ENCODE data around the gene KLC3.

The KLC3 gene

GRCh38 chr19:45314708-45315245 is 25.8 kb upstream of the KLC3 start:
- Histone ChIP-seq H3K27me3 (ENCODE audit: control insufficient read depth in 1 of 2, insufficient read depth in 2 of 2, low read length in 2 of 2) (peaks cover 0 to 4% of the 10 kb centered on the region in 2 donors), H3K4me1 (ENCODE audit: control insufficient read depth in 1 of 2, insufficient read depth in 2 of 2, low read length in 2 of 2) (no peaks in the 10 kb centered on the region), H3K27ac (ENCODE audit: low read depth, low read length) (no peak overlapping the region)

DNA sequence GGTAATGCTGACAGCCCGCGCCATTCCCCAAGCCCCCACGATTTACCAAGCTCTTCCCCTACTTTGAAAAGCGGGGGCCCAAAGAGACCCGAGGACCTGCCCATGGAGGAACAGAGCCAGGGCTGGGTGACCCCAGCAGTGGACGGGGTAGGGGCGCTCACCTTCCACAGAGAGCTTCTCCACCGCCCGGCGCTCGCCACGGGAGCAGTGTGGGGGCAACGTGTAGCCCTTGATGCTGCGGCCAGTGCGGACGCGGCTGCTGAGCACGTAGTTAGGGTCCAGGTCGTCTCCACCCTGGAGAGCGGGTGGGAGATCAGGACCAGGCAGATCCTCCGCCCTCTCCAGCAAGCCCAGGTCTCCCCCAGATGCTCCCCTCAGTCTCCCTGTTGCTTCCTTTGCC is 25.2 kb upstream of the KLC3 start:
- Histone ChIP-seq H3K36me3 (ENCODE audit: control insufficient read depth in 1 of 2, insufficient read depth in 2 of 2, low read length in 2 of 2) (no peaks in the 10 kb centered on the region), H3K27ac (ENCODE audit: low read depth, low read length) (no peak overlapping the region), H3K4me1 (ENCODE audit: control insufficient read depth in 1 of 2, insufficient read depth in 2 of 2, low read length in 2 of 2) (no peaks in the 10 kb centered on the region), H3K9me3 (ENCODE audit: control insufficient read depth in 1 of 2, low read length in 2 of 2) (no peaks in the 10 kb centered on the region), H3K27me3 (ENCODE audit: control insufficient read depth in 1 of 2, insufficient read depth in 2 of 2, low read length in 2 of 2) (peaks cover 0 to 4% of the 10 kb centered on the region in 2 donors), H3K9ac (ENCODE audit: low read depth in 1 of 2, low read length in 2 of 2) (no peak overlapping the region), H3K4me3 (ENCODE audit: low read depth in 1 of 2, low read length in 2 of 2) (no peak overlapping the region)

More at GRCh38 chr19:45314708-45315245, 25.8 kb upstream of the KLC3 start:
- no peak overlapping the region for H3K4me3 ChIP-seq (ENCODE audit: low read depth in 1 of 2, low read length in 2 of 2)
- H3K9ac ChIP-seq (ENCODE audit: low read depth in 1 of 2, low read length in 2 of 2) = no peak overlapping the region
- no peaks in the 10 kb centered on the region for H3K9me3 ChIP-seq (ENCODE audit: control insufficient read depth in 1 of 2, low read length in 2 of 2)
- no peaks in the 10 kb centered on the region for H3K36me3 ChIP-seq (ENCODE audit: control insufficient read depth in 1 of 2, insufficient read depth in 2 of 2, low read length in 2 of 2)

DNA sequence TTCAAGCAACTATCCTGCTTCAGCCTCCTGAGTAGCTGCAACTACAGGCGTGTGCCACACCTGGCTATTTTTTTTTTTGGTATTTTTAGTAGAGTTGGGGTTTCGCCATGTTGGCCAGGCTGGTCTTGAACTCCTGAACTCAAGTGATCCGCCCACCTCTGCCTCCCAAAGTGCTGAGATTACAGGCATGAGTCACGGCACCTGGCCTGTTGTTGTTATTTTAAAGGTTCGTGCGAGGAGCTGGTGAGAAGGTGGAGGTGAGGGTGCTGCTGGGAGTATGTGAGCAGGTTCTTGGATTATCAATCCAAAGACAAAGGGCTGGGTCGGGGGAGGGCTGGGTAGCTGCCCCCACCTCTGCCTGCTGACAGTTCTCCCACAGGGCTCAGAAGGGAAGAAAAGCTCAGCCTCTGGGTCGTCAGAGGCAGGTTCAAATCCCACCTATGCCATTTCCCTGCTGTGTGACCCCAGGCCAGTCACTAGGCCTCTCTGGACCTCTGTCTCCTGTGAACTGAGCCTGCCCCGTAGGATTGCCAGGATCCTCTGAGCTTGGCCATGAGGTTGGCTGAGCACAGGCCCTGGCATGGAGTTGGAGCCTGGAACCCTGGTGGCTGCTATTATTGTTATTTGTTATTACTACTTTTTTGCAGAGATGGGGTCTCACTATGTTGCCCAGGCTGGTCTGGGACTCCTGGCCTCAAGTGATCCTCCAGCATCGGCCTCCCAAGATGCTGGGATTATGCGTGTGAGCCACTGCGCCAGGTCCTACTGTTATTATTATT is 19.4 kb upstream of the KLC3 start:
- no peak overlapping the region for H3K27ac ChIP-seq (ENCODE audit: low read depth, low read length)
- H3K9ac ChIP-seq (ENCODE audit: low read depth in 1 of 2, low read length in 2 of 2) = no peak overlapping the region
- peaks cover 16 to 26% of the 10 kb centered on the region in 2 donors for H3K27me3 ChIP-seq (ENCODE audit: control insufficient read depth in 1 of 2, insufficient read depth in 2 of 2, low read length in 2 of 2)
- no peaks in the 10 kb centered on the region for H3K36me3 ChIP-seq (ENCODE audit: control insufficient read depth in 1 of 2, insufficient read depth in 2 of 2, low read length in 2 of 2)
- no peaks in the 10 kb centered on the region for H3K9me3 ChIP-seq (ENCODE audit: control insufficient read depth in 1 of 2, low read length in 2 of 2)
- no peak overlapping the region for H3K4me3 ChIP-seq (ENCODE audit: low read depth in 1 of 2, low read length in 2 of 2)
- no peaks in the 10 kb centered on the region for H3K4me1 ChIP-seq (ENCODE audit: control insufficient read depth in 1 of 2, insufficient read depth in 2 of 2, low read length in 2 of 2)

GRCh38 chr19:45321848-45322247 is 18.7 kb upstream of the KLC3 start:
- H3K9me3 ChIP-seq (ENCODE audit: control insufficient read depth in 1 of 2, low read length in 2 of 2) = no peaks in the 10 kb centered on the region
- peaks cover 16 to 26% of the 10 kb centered on the region in 2 donors for H3K27me3 ChIP-seq (ENCODE audit: control insufficient read depth in 1 of 2, insufficient read depth in 2 of 2, low read length in 2 of 2)
- H3K4me1 ChIP-seq (ENCODE audit: control insufficient read depth in 1 of 2, insufficient read depth in 2 of 2, low read length in 2 of 2) = peaks cover 0 to 3% of the 10 kb centered on the region in 2 donors
- H3K36me3 ChIP-seq (ENCODE audit: control insufficient read depth in 1 of 2, insufficient read depth in 2 of 2, low read length in 2 of 2) = no peaks in the 10 kb centered on the region
- H3K4me3 ChIP-seq (ENCODE audit: low read depth in 1 of 2, low read length in 2 of 2) = no peak overlapping the region
- no peak overlapping the region for H3K9ac ChIP-seq (ENCODE audit: low read depth in 1 of 2, low read length in 2 of 2)
- H3K27ac ChIP-seq (ENCODE audit: low read depth, low read length) = no peak overlapping the region

DNA sequence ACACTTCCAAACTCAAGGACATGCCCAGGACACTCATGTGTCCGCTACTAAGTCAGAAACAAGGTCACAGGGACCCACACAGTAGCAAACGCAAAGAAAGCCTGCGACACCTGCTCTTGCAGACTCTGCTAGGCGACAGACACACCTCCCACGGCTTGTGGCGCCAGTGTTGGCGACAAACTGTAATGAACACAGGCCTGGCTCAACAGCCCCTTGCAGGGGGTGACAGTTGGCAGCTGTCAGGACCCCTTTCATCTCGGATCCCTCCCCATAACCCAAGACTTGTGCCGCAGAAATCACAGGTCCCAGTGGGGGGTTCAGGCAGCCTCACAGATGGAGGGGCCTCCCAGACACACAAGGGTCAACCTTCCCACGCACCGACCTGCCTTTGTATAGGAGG is 18.2 kb upstream of the KLC3 start:
- no peak overlapping the region for H3K27ac ChIP-seq (ENCODE audit: low read depth, low read length)
- H3K9ac ChIP-seq (ENCODE audit: low read depth in 1 of 2, low read length in 2 of 2) = no peak overlapping the region
- peaks cover 16 to 26% of the 10 kb centered on the region in 2 donors for H3K27me3 ChIP-seq (ENCODE audit: control insufficient read depth in 1 of 2, insufficient read depth in 2 of 2, low read length in 2 of 2)
- no peaks in the 10 kb centered on the region for H3K9me3 ChIP-seq (ENCODE audit: control insufficient read depth in 1 of 2, low read length in 2 of 2)
- peaks cover 0 to 3% of the 10 kb centered on the region in 2 donors for H3K4me1 ChIP-seq (ENCODE audit: control insufficient read depth in 1 of 2, insufficient read depth in 2 of 2, low read length in 2 of 2)
- H3K4me3 ChIP-seq (ENCODE audit: low read depth in 1 of 2, low read length in 2 of 2) = no peak overlapping the region
- H3K36me3 ChIP-seq (ENCODE audit: control insufficient read depth in 1 of 2, insufficient read depth in 2 of 2, low read length in 2 of 2) = no peaks in the 10 kb centered on the region

GRCh38 chr19:45322744-45323281 is 17.7 kb upstream of the KLC3 start, which contains the start of gene CKM:
CKM (minus strand) TSS chr19:45322875; CDS start chr19:45319713, 3,162 bp downstream.
- Histone ChIP-seq H3K36me3 (ENCODE audit: control insufficient read depth in 1 of 2, insufficient read depth in 2 of 2, low read length in 2 of 2) (no peaks in the 10 kb centered on the region), H3K9ac (ENCODE audit: low read depth in 1 of 2, low read length in 2 of 2) (no peak within 1 kb of the TSS), H3K4me1 (ENCODE audit: control insufficient read depth in 1 of 2, insufficient read depth in 2 of 2, low read length in 2 of 2) (peaks cover 0 to 3% of the 10 kb centered on the region in 2 donors), H3K4me3 (ENCODE audit: low read depth in 1 of 2, low read length in 2 of 2) (no peak within 1 kb of the TSS), H3K27ac (ENCODE audit: low read depth, low read length) (no peak within 1 kb of the TSS), H3K9me3 (ENCODE audit: control insufficient read depth in 1 of 2, low read length in 2 of 2) (no peaks in the 10 kb centered on the region), H3K27me3 (ENCODE audit: control insufficient read depth in 1 of 2, insufficient read depth in 2 of 2, low read length in 2 of 2) (peaks cover 16 to 26% of the 10 kb centered on the region in 2 donors)

DNA sequence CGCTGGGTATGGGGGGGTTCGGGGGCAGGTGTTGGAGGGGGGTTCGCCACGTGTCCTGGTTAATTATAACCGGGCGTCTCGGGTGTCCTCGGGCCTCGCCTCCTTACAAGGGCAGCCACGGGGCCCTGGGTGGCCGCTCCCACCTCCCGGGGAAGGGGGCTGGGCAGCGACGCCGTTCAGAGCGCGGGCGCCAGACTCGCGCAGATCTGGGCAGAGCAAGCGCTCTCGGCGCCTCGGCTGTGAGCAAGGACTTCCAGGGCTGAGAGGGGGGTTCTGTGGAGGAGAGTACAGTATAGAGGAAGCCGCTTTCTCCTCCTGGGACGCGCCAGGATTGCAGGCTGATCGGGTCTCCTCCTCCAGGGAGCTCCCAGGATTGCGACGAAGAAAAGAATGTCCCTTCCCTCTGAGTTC is 16.9 kb upstream of the KLC3 start:
- Histone ChIP-seq H3K4me1 (ENCODE audit: control insufficient read depth in 1 of 2, insufficient read depth in 2 of 2, low read length in 2 of 2) (peaks cover 0 to 3% of the 10 kb centered on the region in 2 donors), H3K4me3 (ENCODE audit: low read depth in 1 of 2, low read length in 2 of 2) (no peak overlapping the region), H3K36me3 (ENCODE audit: control insufficient read depth in 1 of 2, insufficient read depth in 2 of 2, low read length in 2 of 2) (no peaks in the 10 kb centered on the region), H3K9me3 (ENCODE audit: control insufficient read depth in 1 of 2, low read length in 2 of 2) (no peaks in the 10 kb centered on the region), H3K9ac (ENCODE audit: low read depth in 1 of 2, low read length in 2 of 2) (no peak overlapping the region), H3K27me3 (ENCODE audit: control insufficient read depth in 1 of 2, insufficient read depth in 2 of 2, low read length in 2 of 2) (peaks cover 16 to 26% of the 10 kb centered on the region in 2 donors), H3K27ac (ENCODE audit: low read depth, low read length) (no peak overlapping the region)

DNA sequence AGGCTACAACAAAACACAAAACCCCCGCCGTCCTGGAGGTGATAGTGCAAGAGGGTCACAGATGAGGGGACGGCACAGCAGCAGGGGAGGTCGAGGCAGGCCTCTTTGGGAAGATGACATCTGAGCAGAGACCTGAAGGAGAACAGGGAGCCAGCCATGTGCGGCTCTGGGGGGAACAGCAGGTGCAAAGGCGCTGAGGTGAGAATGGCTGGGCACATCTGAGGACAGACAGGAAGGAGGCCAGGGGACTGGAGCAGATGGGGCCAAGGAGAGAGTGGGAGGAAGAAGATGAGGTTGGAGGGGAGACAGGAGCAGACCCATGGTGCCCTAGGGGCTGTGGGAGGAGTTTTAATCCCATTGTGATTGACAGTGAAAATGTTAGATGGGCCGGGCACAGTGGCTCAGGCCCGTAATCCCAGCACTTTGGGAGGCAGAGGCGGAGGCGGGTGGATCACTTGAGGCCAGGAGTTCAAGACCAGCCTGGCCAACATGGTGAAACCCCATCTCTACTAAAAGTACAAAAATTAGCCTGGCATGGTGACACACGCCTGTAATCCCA is 16.1 kb upstream of the KLC3 start:
- no peaks in the 10 kb centered on the region for H3K9me3 ChIP-seq (ENCODE audit: control insufficient read depth in 1 of 2, low read length in 2 of 2)
- H3K27ac ChIP-seq (ENCODE audit: low read depth, low read length) = no peak overlapping the region
- H3K36me3 ChIP-seq (ENCODE audit: control insufficient read depth in 1 of 2, insufficient read depth in 2 of 2, low read length in 2 of 2) = no peaks in the 10 kb centered on the region
- H3K9ac ChIP-seq (ENCODE audit: low read depth in 1 of 2, low read length in 2 of 2) = no peak overlapping the region
- H3K27me3 ChIP-seq (ENCODE audit: control insufficient read depth in 1 of 2, insufficient read depth in 2 of 2, low read length in 2 of 2) = peaks cover 16 to 26% of the 10 kb centered on the region in 2 donors
- H3K4me1 ChIP-seq (ENCODE audit: control insufficient read depth in 1 of 2, insufficient read depth in 2 of 2, low read length in 2 of 2) = peaks cover 0 to 3% of the 10 kb centered on the region in 2 donors
- no peak overlapping the region for H3K4me3 ChIP-seq (ENCODE audit: low read depth in 1 of 2, low read length in 2 of 2)

DNA sequence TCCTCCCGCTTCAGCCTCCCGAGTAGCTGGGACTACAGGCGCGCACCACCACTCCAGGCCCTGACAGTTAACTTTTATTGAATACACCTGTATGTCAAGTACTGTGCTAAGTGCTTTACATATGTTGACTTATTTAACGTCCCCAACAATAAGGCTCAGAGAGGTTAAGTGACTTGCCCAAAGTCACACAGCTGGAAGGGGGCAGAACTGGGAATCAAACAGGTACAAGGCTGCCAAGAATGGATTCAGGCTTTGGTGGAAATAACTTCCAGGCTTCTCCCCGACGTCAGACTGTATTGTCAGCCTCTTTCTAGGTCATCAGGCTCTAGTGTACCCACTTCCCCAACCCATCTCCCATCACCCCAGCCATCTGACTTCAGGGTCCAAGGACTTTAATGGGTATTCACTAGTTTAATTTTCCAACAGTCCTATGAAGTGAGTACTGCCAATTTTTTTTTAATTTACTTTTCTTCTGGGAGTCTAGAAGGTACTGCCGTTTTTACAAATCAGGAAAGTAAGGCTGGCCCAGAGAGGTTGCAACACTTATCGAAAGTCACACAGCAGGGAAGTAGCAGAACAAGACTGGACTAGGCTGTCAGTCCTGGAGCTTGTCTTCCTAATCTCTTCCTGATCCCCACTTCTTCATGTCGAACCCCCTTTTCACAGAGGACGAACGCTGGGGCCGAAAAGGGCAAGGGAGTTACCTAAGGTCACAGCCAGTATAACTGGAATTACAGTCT is 13.0 kb upstream of the KLC3 start:
- H3K9me3 ChIP-seq (ENCODE audit: control insufficient read depth in 1 of 2, low read length in 2 of 2) = no peaks in the 10 kb centered on the region
- no peak overlapping the region for H3K4me3 ChIP-seq (ENCODE audit: low read depth in 1 of 2, low read length in 2 of 2)
- peaks cover 0 to 3% of the 10 kb centered on the region in 2 donors for H3K4me1 ChIP-seq (ENCODE audit: control insufficient read depth in 1 of 2, insufficient read depth in 2 of 2, low read length in 2 of 2)
- H3K27me3 ChIP-seq (ENCODE audit: control insufficient read depth in 1 of 2, insufficient read depth in 2 of 2, low read length in 2 of 2) = peaks cover 12 to 20% of the 10 kb centered on the region in 2 donors
- H3K27ac ChIP-seq (ENCODE audit: low read depth, low read length) = no peak overlapping the region
- no peaks in the 10 kb centered on the region for H3K36me3 ChIP-seq (ENCODE audit: control insufficient read depth in 1 of 2, insufficient read depth in 2 of 2, low read length in 2 of 2)
- no peak overlapping the region for H3K9ac ChIP-seq (ENCODE audit: low read depth in 1 of 2, low read length in 2 of 2)
